GM12878 (cell line): ENCODE measurements around the gene CKLF. TPM values are rescaled to one million over a fixed set of nuclear protein-coding genes. Genes with fewer than 3 reads are reported as not detected.

Experiments
- ATAC-seq: fragments of 200-7000 bp; cut with Tn5 transposase; 3 replicates; pipeline ENCODE4 v1.9.1; 2020; ENCODE audit warnings: mild to moderate bottlenecking, moderate library complexity
- BruUV-seq: library from RNA; stranded (reverse); fragments of 400-500 nt; replicated peaks from 2 replicates; lab custom pipeline; 2021; lab: Mats Ljungman, UMichigan
- CTCF ChIA-PET: fragments of 300-600 bp; sonication (Branson Sonifier 250); formaldehyde crosslinking; extraction: SDS; loops from one replicate; lab custom pipeline; 2021; ENCODE audit warnings: inconsistent platforms; lab: Yijun Ruan, JAX
- POLR2A ChIA-PET: fragments of 350-600 bp; formaldehyde crosslinking; extraction: SDS; loops from one replicate; lab custom pipeline; 2021; ENCODE audit warnings: inconsistent platforms; lab: Charles Lee
- RAD21 ChIA-PET: fragments of 300-600 bp; sonication (Branson Sonifier 250); formaldehyde crosslinking; loops from one replicate; lab custom pipeline; 2023; ENCODE audit warnings: antibody characterized with exemption; ENCODE audit not compliant: unreplicated experiment; lab: Charles Lee
- SMC1A ChIA-PET: fragments of 300-600 bp; sonication (Branson Sonifier 250); formaldehyde crosslinking; loops from one replicate; lab custom pipeline; 2023; ENCODE audit not compliant: unreplicated experiment, uncharacterized antibody; lab: Charles Lee
- DNase-seq: peaks from one replicate; pipeline ENCODE4 v3.0.0-alpha.2; 2011; ENCODE audit warnings: low read depth, low spot score
- FAIRE-seq: peaks from 3 replicates; lab custom pipeline; 2011; peaks lifted over from hg19 to GRCh38; lab: Jason Lieb, UNC
- H2AFZ ChIP-seq: 2 replicates; pipeline ENCODE4 v1.6.0; 2011; ENCODE audit warnings: low read depth, low read length, control low read depth; ENCODE audit not compliant: control insufficient read depth
- H3K27ac ChIP-seq: 2 replicates; pipeline ENCODE4 v1.5.1; 2011; ENCODE audit warnings: control low read depth; ENCODE audit not compliant: control insufficient read depth, insufficient read depth
- H3K27me3 ChIP-seq, 2 experiments: replicated peaks in 1 of 2; 2 replicates each; pipeline versions ENCODE4 v1.6.0 to v1.6.1; 2011; ENCODE audit warnings: low read length in 1 of 2; ENCODE audit not compliant: control insufficient read depth in 2 of 2, insufficient read depth in 2 of 2
- H3K36me3 ChIP-seq, 2 experiments: 2 replicates each; pipeline ENCODE4 v1.5.1; 2011; ENCODE audit warnings: low read length in 1 of 2; ENCODE audit not compliant: control insufficient read depth in 2 of 2, insufficient read depth in 2 of 2
- H3K4me1 ChIP-seq: 2 replicates; pipeline ENCODE4 v1.6.1; 2011; ENCODE audit warnings: mild to moderate bottlenecking, low read length, moderate library complexity, mixed read lengths; ENCODE audit not compliant: control insufficient read depth, insufficient read depth
- H3K4me2 ChIP-seq: 2 replicates; pipeline ENCODE4 v1.6.0; 2011; ENCODE audit warnings: control low read depth; ENCODE audit not compliant: control insufficient read depth, insufficient read depth
- H3K4me3 ChIP-seq: fragments of 200-600 bp; sonication (generic); 2 replicates; pipeline ENCODE4 v1.5.1; 2016
- H3K79me2 ChIP-seq: 2 replicates; pipeline ENCODE4 v1.6.0; 2011; ENCODE audit warnings: low read length; ENCODE audit not compliant: control insufficient read depth, insufficient read depth
- H3K9ac ChIP-seq: 2 replicates; pipeline ENCODE4 v1.8.0; 2011; ENCODE audit warnings: low read length, control low read depth, mixed read lengths; ENCODE audit not compliant: control insufficient read depth, insufficient read depth
- H3K9me3 ChIP-seq: replicated peaks from 3 replicates; pipeline ENCODE4 v1.5.1; 2011; ENCODE audit warnings: mild to moderate bottlenecking, low read length; ENCODE audit not compliant: control insufficient read depth, insufficient read depth
- H4K20me1 ChIP-seq: 2 replicates; pipeline ENCODE4 v1.6.0; 2011; ENCODE audit not compliant: control insufficient read depth, insufficient read depth
- ASH2L ChIP-seq: fragments of 300-600, 200-600 bp; sonication (generic); IDR thresholded peaks from 2 replicates; pipeline ENCODE4 v1.6.1; 2017; ENCODE audit warnings: low read depth, mild to moderate bottlenecking, borderline replicate concordance
- CBX5 ChIP-seq: sonication (generic); IDR thresholded peaks from 2 replicates; pipeline ENCODE4 v1.6.1; 2016; ENCODE audit warnings: low read depth, moderate library complexity, mild to moderate bottlenecking, inconsistent platforms
- CHD1 ChIP-seq: IDR thresholded peaks from 2 replicates; pipeline ENCODE4 v1.6.1; 2012; ENCODE audit warnings: low read depth, low read length, improper control_type of control experiment
- CHD4 ChIP-seq: fragments of 200-600 bp; sonication (generic); IDR thresholded peaks from 2 replicates; pipeline ENCODE4 v1.6.1; 2016; ENCODE audit warnings: mild to moderate bottlenecking
- EP300 ChIP-seq, 2 experiments: fragments of 150-350 bp in 1 of 2; IDR thresholded peaks; 2 replicates each; pipeline ENCODE4 v1.6.1; 2011 to 2012; ENCODE audit warnings: low read depth in 2 of 2, low read length in 2 of 2, borderline replicate concordance in 1 of 2, improper control_type of control experiment in 1 of 2, inconsistent platforms in 1 of 2; ENCODE audit not compliant: control insufficient read depth in 1 of 2
- HCFC1 ChIP-seq: fragments of 150-350 bp; IDR thresholded peaks from 2 replicates; pipeline ENCODE4 v1.6.1; 2014; ENCODE audit warnings: low read length
- IKZF2 ChIP-seq, 2 experiments: fragments of 450-650 bp; IDR thresholded peaks; 2 replicates each; pipeline ENCODE4 v1.6.1; 2017; ENCODE audit warnings: mild to moderate bottlenecking in 2 of 2, moderate library complexity in 2 of 2
- LARP7 ChIP-seq: fragments of 450-650 bp; IDR thresholded peaks from 2 replicates; pipeline ENCODE4 v1.6.1; 2017; ENCODE audit warnings: mild to moderate bottlenecking
- TARDBP ChIP-seq: IDR thresholded peaks from 2 replicates; pipeline ENCODE4 v1.6.1; 2016; ENCODE audit warnings: borderline replicate concordance
- TCF7 ChIP-seq: IDR thresholded peaks from 2 replicates; pipeline ENCODE4 v1.6.1; 2014; ENCODE audit warnings: antibody characterized with exemption, borderline replicate concordance
- ZNF274 ChIP-seq: IDR thresholded peaks from one replicate; pipeline ENCODE4 v1.8.0; 2011; ENCODE audit not compliant: insufficient read length, insufficient read depth
- ZSCAN29 ChIP-seq: fragments of 450-650 bp; IDR thresholded peaks from 2 replicates; pipeline ENCODE4 v1.6.1; 2017; ENCODE audit warnings: mild to moderate bottlenecking, moderate library complexity
- ZZZ3 ChIP-seq: IDR thresholded peaks from 2 replicates; pipeline ENCODE4 v1.6.1; 2011; ENCODE audit warnings: low read depth; ENCODE audit not compliant: control insufficient read depth, insufficient read length
- WGBS: methylation state at CpG from one replicate; pipeline ENCODE4 v1.1.6; 2016; ENCODE audit warnings: low lambda C conversion rate; ENCODE audit not compliant: insufficient replicate concordance, insufficient coverage; ENCODE audit errors: missing lambda C conversion rate; 5-methylcytosine and 5-hydroxymethylcytosine counted together
- in situ Hi-C: fragments of 300-500 bp; cut with MboI; formaldehyde crosslinking; loops from 9 replicates; pipeline ENCODE4 v1.14.3; 2018; ENCODE audit warnings: mixed read lengths
- intact Hi-C: fragments of 100-400 bp; cut with micrococcal nuclease; formaldehyde crosslinking; loops from one replicate; pipeline ENCODE4 v1.14.2; 2022; ENCODE audit not compliant: unreplicated experiment
- polyA plus RNA-seq, 11 experiments: library from polyadenylated mRNA; depleted of rRNA in 4 of 11; unstranded in 6 of 11; stranded (reverse) in 5 of 11; fragments of >200 nt; fragmentation: Nextera tagmentation in 4 of 11; fragmentation: Illumina TruSeq in 1 of 11; extraction: Ambion mirVana in 4 of 11; extraction: Trizol in 1 of 11; gene quantifications; 1 replicate in 1 of 11; 2 replicates in 10 of 11; pipeline versions ENCODE4 v1.2.1 to v1.2.3, GENCODE V29; 2011 to 2016; ENCODE audit warnings: inconsistent platforms in 2 of 11, missing spikeins in 2 of 11, low read depth in 1 of 11
- total RNA-seq, 4 experiments: library from RNA; depleted of rRNA in 3 of 4; stranded (reverse); fragments of >200 nt in 3 of 4; fragmentation: Illumina TruSeq in 1 of 4; extraction: Trizol in 1 of 4; gene quantifications; 2 replicates each; pipeline versions ENCODE4 v1.2.1 to v1.2.3, GENCODE V29; 2013 to 2021
- TF ChIP-seq, protein P1 (sequence below): IDR thresholded peaks from 2 replicates; pipeline ENCODE4 v1.6.1; 2011; ENCODE audit warnings: low read depth, low read length, improper control_type of control experiment, borderline replicate concordance

CKLF gene
- total and polyA plus RNA-seq, 10 of the 15 experiments (the other 5 are each of a cell fraction or from before 2014, with no cell fraction given) = 40.8 to 193 (median 109) TPM

DNA sequence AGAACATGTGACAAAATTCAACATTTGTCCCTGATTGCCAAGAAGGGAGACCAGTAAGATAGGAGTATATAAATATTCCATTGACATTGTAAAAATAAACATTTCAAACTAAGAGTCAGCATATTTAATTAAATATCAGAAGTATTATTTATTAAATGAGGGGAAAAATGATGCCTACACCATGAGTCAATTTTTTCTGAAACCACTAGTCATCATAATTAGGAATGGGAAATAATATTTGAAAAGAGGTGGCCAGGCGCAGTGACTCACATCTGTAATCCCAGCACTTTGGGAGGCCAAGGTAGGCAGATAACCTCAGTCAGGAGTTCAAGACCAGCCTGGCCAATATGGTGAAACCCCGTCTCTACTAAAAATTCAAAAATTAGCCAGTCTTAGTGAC lies 16.0 kb downstream of the CKLF start:
- WGBS = 58% methylated on average over 2 of the region's 2 CpGs
- Histone ChIP-seq H3K27me3 (no peaks in the 10 kb centered on the region), H3K36me3 (peaks cover 2 to 4% of the 10 kb centered on the region in 2 experiments; a peak in 2 of 4 replicates), H3K79me2 (no peaks in the 10 kb centered on the region), H3K4me2 (no peak overlapping the region), H3K9ac (no peak overlapping the region), H4K20me1 (no peaks in the 10 kb centered on the region), H2AFZ (no peak overlapping the region), H3K27ac (no peak overlapping the region), H3K4me1 (no peaks in the 10 kb centered on the region), H3K9me3 (no peaks in the 10 kb centered on the region), H3K4me3 (no peak overlapping the region)
- ATAC-seq (no peak), DNase-seq (no peak), FAIRE-seq (no peak)
- intact Hi-C loops (no loop called here), in situ Hi-C loops (no loop called here)
- RAD21 ChIA-PET = interaction anchor here (1.5 kb wide), 1 partner anchor 9 kb away, joined by 3 read pairs; no protein-coding TSS in a partner anchor
- CTCF ChIA-PET = no interaction called here
- SMC1A ChIA-PET = interaction anchor here (0.8 kb wide), 1 partner anchor 8 kb away, joined by 3 read pairs; no protein-coding TSS in a partner anchor
- POLR2A ChIA-PET = no interaction called here
- no TSS peak for BruUV-seq
- TF ChIP-seq HCFC1 = no peak
- no peak for TF ChIP-seq ASH2L
- no peak for TF ChIP-seq IKZF2 (IDR thresholded peaks at IDR 0.05)
- TF ChIP-seq EP300 (IDR thresholded peaks at IDR 0.05; ENCODE audit: borderline replicate concordance in 1 of 2, control insufficient read depth in 1 of 2, low read depth in 2 of 2, low read length in 2 of 2) = no peak
- no peak for TF ChIP-seq ZZZ3
- TF ChIP-seq, protein P1, sequence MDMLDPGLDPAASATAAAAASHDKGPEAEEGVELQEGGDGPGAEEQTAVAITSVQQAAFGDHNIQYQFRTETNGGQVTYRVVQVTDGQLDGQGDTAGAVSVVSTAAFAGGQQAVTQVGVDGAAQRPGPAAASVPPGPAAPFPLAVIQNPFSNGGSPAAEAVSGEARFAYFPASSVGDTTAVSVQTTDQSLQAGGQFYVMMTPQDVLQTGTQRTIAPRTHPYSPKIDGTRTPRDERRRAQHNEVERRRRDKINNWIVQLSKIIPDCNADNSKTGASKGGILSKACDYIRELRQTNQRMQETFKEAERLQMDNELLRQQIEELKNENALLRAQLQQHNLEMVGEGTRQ = no peak
- no peak for TF ChIP-seq CHD1
- TF ChIP-seq TARDBP = no peak
- TF ChIP-seq ZNF274 = no peak
- TF ChIP-seq CHD4 = no peak
- no peak for TF ChIP-seq TCF7
- no peak for TF ChIP-seq LARP7
- no peak for TF ChIP-seq ZSCAN29
- no peak for TF ChIP-seq CBX5
